ENCODE results near the gene CDK16.
"Not testable (repeated sequence)": the region's sequence is repeated elsewhere in the genome, so short reads cannot be mapped to it uniquely, and the experiment has no call there.

CDK16 gene

GRCh38 chrX:47257620-47258019, 39.1 kb downstream of the CDK16 start:
- not testable (repeated sequence) for DNase-seq

- DNase-seq: no peak
Measured at GRCh38 chrX:47264483-47265173, 46.1 kb downstream of the CDK16 start.

- no peak for DNase-seq
Measured at GRCh38 chrX:47266643-47267042, 48.2 kb downstream of the CDK16 start.

- DNase-seq: no peak
Measured at GRCh38 chrX:47272013-47272408, 53.5 kb downstream of the CDK16 start.

- no peak for DNase-seq
Measured at GRCh38 chrX:47273011-47273730, 54.7 kb downstream of the CDK16 start.

GRCh38 chrX:47278691-47279090, 60.2 kb downstream of the CDK16 start:
- no peak for DNase-seq
